Left colon (tissue), 2 donors: ENCODE measurements around the gene ANAPC7. TPM values are rescaled to one million over a fixed set of nuclear protein-coding genes. Genes with fewer than 3 reads are reported as not detected.
A peak's percentile ranks its signal among the peaks of the same experiment; 100 is the strongest.
"Not testable (repeated sequence)": the region's sequence is repeated elsewhere in the genome, so short reads cannot be mapped to it uniquely, and the experiment has no call there.

Source experiments
- ATAC-seq: fragments of 200-7000 bp; cut with Tn5 transposase; one replicate; pipeline ENCODE4 v1.9.1; 2020; ENCODE audit warnings: mild to moderate bottlenecking, moderate library complexity
- DNase-seq, 2 donors: peaks; one replicate each; pipeline ENCODE4 v3.0.0-alpha.2; 2020
- intact Hi-C, 2 donors: fragments of 100-400 bp; cut with DNase I in 1 of 2; cut with micrococcal nuclease in 1 of 2; formaldehyde crosslinking; loops; one replicate each; pipeline versions ENCODE4 v1.11.2 to v1.14.0; 2022; cut with DNase I, micrococcal nuclease
- total RNA-seq, 2 donors: library from RNA; stranded (reverse); fragmentation: NEBNext Ultra II Directional; extraction: Animal tissue kit (Norgen Biotek cat#: 25700); gene quantifications; one replicate each; pipeline ENCODE4 v1.2.1, GENCODE V29; 2021
- donor health status: DM: no; HTN: no; CAD: no.
- donor health status: DM: yes; HTN: yes; CAD: no.

The ANAPC7 gene
- total RNA-seq, 2 donors from 2014 or later = 27.3 to 31.1 TPM

- ATAC-seq (peak; percentile 9), DNase-seq (no peak)
- intact Hi-C loops = no loop called here
These were observed 50.1 kb downstream of the ANAPC7 start for GRCh38 chr12:110353211-110353965.

DNA sequence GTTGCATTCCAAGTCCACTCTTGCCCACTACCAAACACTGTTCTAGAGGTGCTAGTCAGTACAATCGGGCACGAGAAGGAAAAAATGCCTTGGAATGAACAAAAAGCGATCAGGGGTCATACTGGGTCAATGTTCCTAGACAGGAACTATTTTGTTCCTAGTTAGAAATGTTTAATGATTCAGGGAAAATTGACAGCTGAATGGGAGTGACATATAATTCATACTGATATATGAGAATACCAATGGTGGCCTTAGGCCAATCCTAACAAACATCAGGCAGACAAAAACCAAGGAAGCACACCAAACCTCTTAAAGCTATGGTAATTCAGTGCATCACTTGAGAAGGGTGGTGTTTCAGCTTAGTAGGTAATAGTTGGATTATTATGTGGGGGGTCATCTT is 51.1 kb downstream of the ANAPC7 start:
- no peak for ATAC-seq
- intact Hi-C loops = no loop called here
- no peak for DNase-seq

DNA sequence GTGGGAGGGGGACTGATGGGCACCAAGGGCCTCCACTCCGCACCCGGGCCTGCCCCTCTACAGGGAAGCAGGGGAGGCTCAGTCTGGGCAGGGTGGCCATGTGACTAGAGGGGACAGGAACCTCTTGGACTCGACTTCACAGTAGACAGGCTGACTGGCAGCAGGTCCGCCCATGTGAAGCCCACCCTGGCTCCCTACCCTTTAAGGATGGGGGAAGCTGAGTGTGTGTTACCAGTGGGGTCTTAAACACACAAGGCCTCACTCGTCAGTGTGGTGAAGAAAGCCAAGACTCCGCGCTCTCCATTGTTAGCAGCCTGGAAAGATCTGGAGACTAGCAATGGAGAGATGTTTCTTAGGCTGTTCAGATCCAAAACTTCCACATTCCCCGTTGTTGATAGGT is 52.4 kb downstream of the ANAPC7 start:
- DNase-seq (no peak), ATAC-seq (no peak)
- intact Hi-C loops = no loop called here

- no peak for DNase-seq
- no peak for ATAC-seq
- intact Hi-C loops = no loop called here
These were observed 53.9 kb downstream of the ANAPC7 start for GRCh38 chr12:110349514-110350151.

- no peak for ATAC-seq
- no peak for DNase-seq
- intact Hi-C loops = no loop called here
These were observed 54.4 kb downstream of the ANAPC7 start for GRCh38 chr12:110349096-110349495.

GRCh38 chr12:110348431-110349059 is 55.0 kb downstream of the ANAPC7 start:
- intact Hi-C loops = no loop called here
- no peak for ATAC-seq
- no peak for DNase-seq

- intact Hi-C loops = no loop called here
- ATAC-seq (no peak), DNase-seq (no peak)
These were observed 55.7 kb downstream of the ANAPC7 start for GRCh38 chr12:110347767-110348166.

- intact Hi-C loops = no loop called here
- DNase-seq = no peak
- ATAC-seq = no peak
These were observed 57.5 kb downstream of the ANAPC7 start for GRCh38 chr12:110345963-110346362.

GRCh38 chr12:110345176-110345661 is 58.3 kb downstream of the ANAPC7 start:
- intact Hi-C loops = no loop called here
- DNase-seq (peak in 1 of 2 donors; percentile 39), ATAC-seq (peak; percentile 64)

GRCh38 chr12:110344657-110345056 is 58.9 kb downstream of the ANAPC7 start:
- ATAC-seq = no peak
- DNase-seq = no peak

GRCh38 chr12:110343736-110344555 is 59.6 kb downstream of the ANAPC7 start:
- ATAC-seq (no peak), DNase-seq (no peak)
- intact Hi-C loops = no loop called here

More at GRCh38 chr12:110344657-110345056, 58.9 kb downstream of the ANAPC7 start:
- intact Hi-C loops = no loop called here

GRCh38 chr12:110343114-110343513 is 60.4 kb downstream of the ANAPC7 start:
- DNase-seq (no peak), ATAC-seq (no peak)
- intact Hi-C loops = no loop called here

- DNase-seq (no peak), ATAC-seq (no peak)
- intact Hi-C loops = no loop called here
These were observed 61.4 kb downstream of the ANAPC7 start for GRCh38 chr12:110342157-110342556.

DNA sequence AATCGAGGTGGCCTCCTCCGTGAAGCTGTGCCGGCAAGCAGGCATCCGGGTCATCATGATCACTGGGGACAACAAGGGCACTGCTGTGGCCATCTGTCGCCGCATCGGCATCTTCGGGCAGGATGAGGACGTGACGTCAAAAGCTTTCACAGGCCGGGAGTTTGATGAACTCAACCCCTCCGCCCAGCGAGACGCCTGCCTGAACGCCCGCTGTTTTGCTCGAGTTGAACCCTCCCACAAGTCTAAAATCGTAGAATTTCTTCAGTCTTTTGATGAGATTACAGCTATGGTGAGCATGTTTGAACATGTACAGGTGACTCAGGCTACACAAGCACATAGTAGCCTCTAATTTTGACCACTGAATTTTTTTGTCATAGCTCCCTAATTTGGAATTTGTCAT is 62.8 kb downstream of the ANAPC7 start:
- no peak for DNase-seq
- intact Hi-C loops = no loop called here
- ATAC-seq = no peak

- DNase-seq, intact Hi-C loops, ATAC-seq: not testable (repeated sequence)
These were observed 63.2 kb downstream of the ANAPC7 start for GRCh38 chr12:110340261-110340660.

GRCh38 chr12:110339184-110339952 is 64.1 kb downstream of the ANAPC7 start:
- DNase-seq (no peak), ATAC-seq (peak; percentile 75)
- intact Hi-C loops = no loop called here

DNA sequence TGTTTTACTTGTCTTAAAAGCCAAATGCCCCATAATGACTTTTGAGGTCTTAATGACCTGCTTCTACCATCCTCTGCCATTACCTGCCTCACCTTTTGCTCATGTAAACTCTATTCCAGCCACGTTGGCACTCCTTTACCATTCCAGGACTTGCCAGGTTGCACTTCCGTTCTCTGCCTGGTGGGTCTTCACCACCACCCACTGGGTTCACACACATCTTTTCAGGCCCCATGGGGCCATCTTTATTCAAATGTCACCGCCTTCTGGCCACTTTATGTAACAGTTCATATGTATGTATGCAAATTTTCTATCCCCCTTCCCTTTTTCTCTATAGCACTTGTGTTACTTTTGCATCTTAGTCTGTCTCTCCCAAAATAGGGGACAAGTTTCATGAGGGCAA is 64.8 kb downstream of the ANAPC7 start:
- DNase-seq (no peak), ATAC-seq (peak; percentile 15)
- intact Hi-C loops = no loop called here

DNA sequence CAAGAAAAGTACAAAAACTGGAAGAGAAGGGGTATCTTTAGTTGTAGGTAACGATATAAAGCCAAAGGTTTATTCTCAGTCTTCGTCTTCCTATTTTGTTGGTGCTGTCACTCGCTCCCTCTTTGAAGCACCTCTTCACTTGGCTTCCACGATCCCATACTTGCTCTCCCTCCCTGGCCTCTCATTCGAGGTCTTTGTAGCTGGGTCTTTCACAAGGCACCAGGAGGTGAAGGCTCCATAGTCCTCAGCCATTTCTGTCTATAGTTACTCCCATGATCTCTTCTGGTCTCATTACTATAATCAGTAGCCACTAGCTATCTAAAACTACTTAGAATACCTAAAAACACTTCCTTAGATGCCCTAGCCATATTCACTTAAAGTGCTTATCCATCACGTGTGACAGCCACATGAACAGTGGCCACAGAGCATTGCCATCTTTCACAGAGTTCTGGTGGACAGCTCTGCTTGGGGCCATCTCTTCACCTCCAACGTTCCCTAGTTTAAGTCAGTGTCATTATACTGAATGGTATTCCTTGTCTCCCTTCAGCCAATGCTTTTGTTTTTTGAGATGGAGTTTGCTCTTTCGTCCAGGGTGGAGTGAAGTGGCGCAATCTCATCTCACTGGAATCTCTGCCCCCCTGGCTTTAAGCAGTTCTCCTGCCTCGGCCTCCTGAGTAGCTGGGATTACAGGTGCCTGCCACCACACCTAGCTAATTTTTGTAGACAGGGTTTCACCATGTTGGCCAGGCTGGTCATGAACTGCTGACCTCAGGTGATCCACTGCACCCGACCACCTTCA is 65.4 kb downstream of the ANAPC7 start:
- no peak for ATAC-seq

More for the DNA sequence above, 65.4 kb downstream of the ANAPC7 start:
- DNase-seq = no peak
- intact Hi-C loops = no loop called here
